DND-41 (cell line): ENCODE measurements around the gene AGPAT4.

ENCODE experiments used
- CTCF ChIP-seq: IDR thresholded peaks from 2 replicates; pipeline ENCODE4 v1.5.1; 2012; ENCODE audit warnings: borderline replicate concordance, low read length, moderate library complexity, mild to moderate bottlenecking; ENCODE audit not compliant: poor library complexity, severe bottlenecking; ENCODE audit errors: extremely low read depth
- EZH2 ChIP-seq: IDR thresholded peaks from 3 replicates; pipeline ENCODE4 v1.6.1; 2012; ENCODE audit warnings: borderline replicate concordance, low read depth, mild to moderate bottlenecking, moderate library complexity, low read length, inconsistent platforms; ENCODE audit not compliant: severe bottlenecking

DNA sequence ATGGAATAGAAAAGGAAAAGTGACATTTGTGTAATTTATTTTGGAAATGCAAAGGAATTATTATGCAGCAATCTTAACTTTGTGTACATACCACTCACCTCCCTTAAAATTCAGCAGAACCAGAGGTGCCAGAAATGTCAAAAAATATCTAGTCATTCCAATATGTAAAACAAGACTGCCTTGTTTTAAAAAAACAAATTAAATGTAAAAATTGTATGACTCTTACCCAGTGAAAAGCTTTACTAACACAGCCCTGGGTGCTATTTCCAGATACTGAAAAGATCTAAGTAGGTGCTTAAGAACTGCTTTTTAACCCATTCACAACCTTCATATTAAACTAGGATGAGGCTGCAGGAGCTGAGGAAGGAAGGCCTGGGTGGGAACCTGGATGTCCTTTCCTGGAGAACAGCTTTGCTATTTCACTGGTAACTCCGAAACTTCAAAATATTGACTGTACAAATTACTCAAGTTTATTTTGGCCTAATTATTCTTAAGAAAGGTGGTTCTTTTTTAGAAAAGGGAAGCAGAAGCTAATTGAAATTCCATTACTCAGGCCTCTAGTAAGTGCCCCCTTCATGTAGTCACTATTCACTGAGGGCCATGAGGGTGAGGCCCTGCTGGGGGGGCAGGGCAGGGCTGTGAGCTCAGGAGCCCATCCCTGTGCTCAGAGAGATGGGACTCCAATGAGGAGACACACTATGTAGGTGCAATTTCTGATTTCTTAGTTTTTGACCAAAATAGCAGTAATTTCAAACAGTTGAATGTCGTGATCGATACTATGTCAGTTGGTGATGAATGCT lies 142.7 kb downstream of the AGPAT4 start:
- no peak for TF ChIP-seq EZH2
- no peak for TF ChIP-seq CTCF
